CD14-positive monocyte (primary cell): ENCODE results near the gene TAS2R7. TPM values are rescaled to one million over a fixed set of nuclear protein-coding genes. Genes with fewer than 3 reads are reported as not detected.

Experiments
- DNase-seq, 3 donors: peaks; one replicate each; pipeline ENCODE4 v3.0.0-alpha.2; 2011 to 2022
- H2AFZ ChIP-seq: 2 replicates; pipeline ENCODE4 v1.6.0; 2012; ENCODE audit warnings: mild to moderate bottlenecking, low read depth, low read length, inconsistent platforms; ENCODE audit not compliant: insufficient read depth, poor library complexity, severe bottlenecking
- H3K27ac ChIP-seq, 2 donors: 1 replicate in 1 of 2; 2 replicates in 1 of 2; pipeline ENCODE4 v1.5.1; 2012 to 2013; ENCODE audit warnings: low read length in 2 of 2, control low read depth in 1 of 2, inconsistent platforms in 1 of 2, low read depth in 1 of 2, mild to moderate bottlenecking in 1 of 2
- H3K27me3 ChIP-seq, 2 donors: one replicate each; pipeline versions ENCODE4 v1.6.0 to v1.6.1; 2011 to 2013; ENCODE audit warnings: low read length in 2 of 2; ENCODE audit not compliant: control insufficient read depth in 2 of 2, insufficient read depth in 2 of 2
- H3K36me3 ChIP-seq, 2 donors: replicated peaks in 1 of 2; 1 replicate in 1 of 2; 2 replicates in 1 of 2; pipeline versions ENCODE4 v1.5.1 to v1.6.1; 2012 to 2013; ENCODE audit warnings: low read length in 2 of 2, control low read depth in 1 of 2, inconsistent platforms in 1 of 2, mild to moderate bottlenecking in 1 of 2; ENCODE audit not compliant: insufficient read depth in 2 of 2, control insufficient read depth in 1 of 2
- H3K4me1 ChIP-seq, 2 donors: 1 replicate in 1 of 2; 2 replicates in 1 of 2; pipeline versions ENCODE4 v1.5.1 to v1.6.1; 2012 to 2013; ENCODE audit warnings: low read length in 2 of 2, control low read depth in 1 of 2, inconsistent platforms in 1 of 2, mild to moderate bottlenecking in 1 of 2, moderate library complexity in 1 of 2; ENCODE audit not compliant: insufficient read depth in 2 of 2, control insufficient read depth in 1 of 2
- H3K4me2 ChIP-seq: replicated peaks from 2 replicates; pipeline ENCODE3; 2012; ENCODE audit warnings: low read length, moderate library complexity, mild to moderate bottlenecking; ENCODE audit not compliant: poor library complexity, severe bottlenecking; ENCODE audit errors: extremely low read depth
- H3K4me3 ChIP-seq, 3 experiments: fragments of 200-600 bp in 1 of 3; sonication (generic) in 1 of 3; replicated peaks in 1 of 3; 1 replicate in 2 of 3; 2 replicates in 1 of 3; pipeline ENCODE4 v1.5.1; 2011 to 2013; ENCODE audit warnings: low read length in 3 of 3, mild to moderate bottlenecking in 3 of 3, control low read depth in 2 of 3, low read depth in 2 of 3, inconsistent platforms in 1 of 3, moderate library complexity in 1 of 3
- H3K79me2 ChIP-seq: 2 replicates; pipeline ENCODE4 v1.6.0; 2012; ENCODE audit warnings: mild to moderate bottlenecking, control low read depth, inconsistent platforms, low read length, moderate library complexity; ENCODE audit not compliant: insufficient read depth
- H3K9ac ChIP-seq: 2 replicates; pipeline ENCODE4 v1.6.0; 2017; ENCODE audit warnings: low read length, mild to moderate bottlenecking; ENCODE audit not compliant: insufficient read depth, poor library complexity, severe bottlenecking
- H3K9me3 ChIP-seq, 2 donors: replicated peaks in 1 of 2; 1 replicate in 1 of 2; 2 replicates in 1 of 2; pipeline versions ENCODE4 v1.5.1 to v1.6.1; 2012 to 2013; ENCODE audit warnings: low read length in 2 of 2, control low read depth in 1 of 2; ENCODE audit not compliant: control insufficient read depth in 1 of 2, insufficient read depth in 1 of 2
- H4K20me1 ChIP-seq: 2 replicates; pipeline ENCODE4 v1.6.0; 2012; ENCODE audit warnings: mild to moderate bottlenecking, low read length, control low read depth, moderate library complexity; ENCODE audit not compliant: insufficient read depth
- H3K27ac Mint-ChIP-seq, 7 donors: one replicate each; pipeline ENCODE4 v1.8.0; 2020; ENCODE audit warnings: mild to moderate bottlenecking in 7 of 7, mixed read lengths in 7 of 7, moderate library complexity in 6 of 7, inconsistent platforms in 2 of 7
- H3K27me3 Mint-ChIP-seq, 3 donors: one replicate each; pipeline ENCODE4 v1.8.0; 2021 to 2022; ENCODE audit warnings: low read depth in 3 of 3, mild to moderate bottlenecking in 3 of 3, mixed read lengths in 3 of 3, moderate library complexity in 3 of 3, inconsistent platforms in 1 of 3
- H3K36me3 Mint-ChIP-seq, 2 donors: one replicate each; pipeline ENCODE4 v1.8.0; 2020; ENCODE audit warnings: mixed read lengths in 2 of 2, inconsistent platforms in 1 of 2, mild to moderate bottlenecking in 1 of 2
- H3K4me1 Mint-ChIP-seq: one replicate; pipeline ENCODE4 v1.8.0; 2020; ENCODE audit warnings: mild to moderate bottlenecking, mixed read lengths
- H3K4me3 Mint-ChIP-seq, 2 donors: one replicate each; pipeline ENCODE4 v1.8.0; 2020; ENCODE audit warnings: mild to moderate bottlenecking in 2 of 2, mixed read lengths in 2 of 2, moderate library complexity in 1 of 2
- H3K9me3 Mint-ChIP-seq, 7 donors: one replicate each; pipeline ENCODE4 v1.8.0; 2020 to 2022; ENCODE audit warnings: mixed read lengths in 7 of 7, mild to moderate bottlenecking in 6 of 7, moderate library complexity in 6 of 7, inconsistent platforms in 2 of 7
- WGBS: methylation state at CpG from one replicate; pipeline ENCODE4 v1.1.5; 2013; ENCODE audit warnings: missing lambda C conversion rate; ENCODE audit not compliant: insufficient coverage; 5-methylcytosine and 5-hydroxymethylcytosine counted together
- intact Hi-C, 2 donors: fragments of 100-400 bp; cut with micrococcal nuclease; formaldehyde crosslinking; loops; one replicate each; pipeline versions ENCODE4 v1.15.0 to v1.15.1; 2023
- polyA plus RNA-seq, 3 donors: library from polyadenylated mRNA; depleted of rRNA in 1 of 3; unstranded in 2 of 3; stranded (reverse) in 1 of 3; fragments of 300-500 nt in 2 of 3; fragments of >200 nt in 1 of 3; fragmentation: Illumina TruSeq in 2 of 3; gene quantifications; 1 replicate in 2 of 3; 2 replicates in 1 of 3; pipeline ENCODE4 v1.2.3, GENCODE V29; 2012 to 2021
- TF ChIP-seq, protein P1 (sequence below): fragments of 200-600 bp; IDR thresholded peaks from one replicate; pipeline ENCODE4 v1.8.0; 2022; ENCODE audit warnings: antibody characterized with exemption, mild to moderate bottlenecking

The TAS2R7 gene
- polyA plus RNA-seq, 3 donors = not detected

DNA sequence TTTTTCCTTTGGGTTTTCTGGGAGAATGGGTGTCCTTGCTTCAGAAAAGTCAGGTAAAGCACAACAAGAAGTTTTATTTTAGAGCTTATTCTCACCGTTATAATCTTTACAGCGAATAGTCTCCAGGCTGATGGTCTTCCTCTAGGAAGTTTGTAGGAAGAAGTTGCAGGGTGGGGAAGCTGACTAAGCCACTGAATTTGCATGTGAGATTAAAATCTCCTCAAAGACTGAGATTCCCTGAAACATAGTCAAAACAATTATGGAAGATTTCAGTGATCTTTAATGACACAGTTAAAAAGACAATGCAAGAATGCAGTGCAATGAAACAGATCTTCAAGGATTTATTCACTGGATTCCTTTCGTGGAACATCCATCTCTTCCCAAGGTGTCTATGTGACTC, 22.5 kb upstream of the TAS2R7 start:
- Histone ChIP-seq H3K4me3 (no peak overlapping the region), H3K27ac (no peak overlapping the region), H3K9ac (no peak overlapping the region), H4K20me1 (no peaks in the 10 kb centered on the region), H3K27me3 (no peaks in the 10 kb centered on the region), H3K4me1 (no peaks in the 10 kb centered on the region), H3K79me2 (no peaks in the 10 kb centered on the region), H3K36me3 (no peaks in the 10 kb centered on the region), H3K9me3 (no peaks in the 10 kb centered on the region), H3K4me2 (no peak overlapping the region), H2AFZ (no peak overlapping the region)
- H3K27ac Mint-ChIP-seq = no peak overlapping the region
- H3K36me3 Mint-ChIP-seq = no peaks in the 10 kb centered on the region
- no peaks in the 10 kb centered on the region for H3K4me1 Mint-ChIP-seq
- intact Hi-C loops = no loop called here
- 100% methylated on average over 1 of the region's 3 CpGs for WGBS
- no peaks in the 10 kb centered on the region for H3K27me3 Mint-ChIP-seq
- H3K9me3 Mint-ChIP-seq = no peaks in the 10 kb centered on the region
- no peak for DNase-seq
- TF ChIP-seq, protein P1, sequence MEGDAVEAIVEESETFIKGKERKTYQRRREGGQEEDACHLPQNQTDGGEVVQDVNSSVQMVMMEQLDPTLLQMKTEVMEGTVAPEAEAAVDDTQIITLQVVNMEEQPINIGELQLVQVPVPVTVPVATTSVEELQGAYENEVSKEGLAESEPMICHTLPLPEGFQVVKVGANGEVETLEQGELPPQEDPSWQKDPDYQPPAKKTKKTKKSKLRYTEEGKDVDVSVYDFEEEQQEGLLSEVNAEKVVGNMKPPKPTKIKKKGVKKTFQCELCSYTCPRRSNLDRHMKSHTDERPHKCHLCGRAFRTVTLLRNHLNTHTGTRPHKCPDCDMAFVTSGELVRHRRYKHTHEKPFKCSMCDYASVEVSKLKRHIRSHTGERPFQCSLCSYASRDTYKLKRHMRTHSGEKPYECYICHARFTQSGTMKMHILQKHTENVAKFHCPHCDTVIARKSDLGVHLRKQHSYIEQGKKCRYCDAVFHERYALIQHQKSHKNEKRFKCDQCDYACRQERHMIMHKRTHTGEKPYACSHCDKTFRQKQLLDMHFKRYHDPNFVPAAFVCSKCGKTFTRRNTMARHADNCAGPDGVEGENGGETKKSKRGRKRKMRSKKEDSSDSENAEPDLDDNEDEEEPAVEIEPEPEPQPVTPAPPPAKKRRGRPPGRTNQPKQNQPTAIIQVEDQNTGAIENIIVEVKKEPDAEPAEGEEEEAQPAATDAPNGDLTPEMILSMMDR = no peak
- no peak overlapping the region for H3K4me3 Mint-ChIP-seq

DNA sequence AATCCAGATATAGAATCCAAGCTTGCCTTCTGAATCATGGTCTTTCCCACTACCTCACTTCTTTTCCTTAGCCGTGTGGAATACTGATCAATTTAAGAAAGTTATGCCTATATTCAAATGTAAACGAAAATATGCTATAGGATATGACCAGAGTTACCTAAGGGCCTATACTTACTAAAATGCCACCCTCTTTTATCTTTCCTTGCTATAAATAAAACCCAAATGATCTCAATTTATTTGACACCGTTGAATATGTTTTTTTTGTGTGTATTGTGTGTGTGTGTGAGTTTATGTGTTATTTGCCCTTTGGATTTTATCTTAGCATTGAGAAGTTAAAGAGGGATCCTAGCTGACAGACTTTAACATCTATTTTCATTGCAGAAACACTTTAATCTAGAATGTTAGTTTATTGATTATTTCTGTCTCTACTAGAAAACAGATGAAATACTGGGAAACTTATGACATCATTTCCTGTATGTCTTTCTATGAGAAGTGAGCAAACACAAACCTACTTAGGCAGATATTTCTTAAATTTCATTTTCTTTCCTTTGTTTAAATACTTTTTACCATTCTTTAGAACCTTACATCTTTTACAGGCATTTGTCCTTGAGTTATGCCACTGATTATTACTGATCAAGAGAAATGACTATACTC, 9.6 kb upstream of the TAS2R7 start:
- Mint-ChIP-seq H3K9me3 (peaks cover 2 to 6% (median 2%) of the 10 kb centered on the region in 7 donors), H3K4me3 (no peak overlapping the region), H3K27ac (no peak overlapping the region), H3K27me3 (peaks cover 0 to 3% (median 3%) of the 10 kb centered on the region in 3 donors), H3K4me1 (no peaks in the 10 kb centered on the region), H3K36me3 (no peaks in the 10 kb centered on the region)
- no peaks in the 10 kb centered on the region for H4K20me1 ChIP-seq
- H3K9me3 ChIP-seq = no peaks in the 10 kb centered on the region
- no peaks in the 10 kb centered on the region for H3K36me3 ChIP-seq
- H3K9ac ChIP-seq = no peak overlapping the region
- no peak overlapping the region for H3K27ac ChIP-seq
- no peak overlapping the region for H2AFZ ChIP-seq
- intact Hi-C loops = no loop called here
- WGBS = no CpG with 5 or more reads among the region's 3 CpGs
- TF ChIP-seq, protein P1 = no peak
- H3K27me3 ChIP-seq = no peaks in the 10 kb centered on the region
- H3K4me2 ChIP-seq = no peak overlapping the region
- no peaks in the 10 kb centered on the region for H3K79me2 ChIP-seq
- no peaks in the 10 kb centered on the region for H3K4me1 ChIP-seq
- DNase-seq = no peak
- H3K4me3 ChIP-seq = no peak overlapping the region
